GM12873 (cell line): Measurements from ENCODE around the gene SACM1L.

Experiments used
- CTCF ChIP-seq: IDR thresholded peaks from 2 replicates; pipeline ENCODE4 v1.5.1; 2012; ENCODE audit warnings: low read depth, mild to moderate bottlenecking, moderate library complexity, low read length, control low read depth; ENCODE audit not compliant: insufficient read depth; ENCODE audit errors: missing control alignments

The SACM1L gene

GRCh38 chr3:45670436-45670835 lies 18.8 kb upstream of the SACM1L start:
- TF ChIP-seq CTCF, result no peak

GRCh38 chr3:45670991-45671390 lies 18.2 kb upstream of the SACM1L start:
- no peak for TF ChIP-seq CTCF

GRCh38 chr3:45673273-45673672 lies 15.9 kb upstream of the SACM1L start:
- TF ChIP-seq CTCF, result no peak

GRCh38 chr3:45676325-45677032 lies 12.7 kb upstream of the SACM1L start:
- TF ChIP-seq CTCF, result no peak

- TF ChIP-seq CTCF, result no peak
Observed at GRCh38 chr3:45677033-45677446, 12.2 kb upstream of the SACM1L start.

- TF ChIP-seq CTCF, result no peak
Observed at GRCh38 chr3:45677841-45678240, 11.4 kb upstream of the SACM1L start.

GRCh38 chr3:45679805-45680204 lies 9.4 kb upstream of the SACM1L start:
- TF ChIP-seq CTCF, result no peak

- TF ChIP-seq CTCF, result no peak
Observed at GRCh38 chr3:45681221-45681620, 8.0 kb upstream of the SACM1L start.
